Lung (tissue), 12 donors: ENCODE measurements around the gene RALGDS. TPM values are rescaled to one million over a fixed set of nuclear protein-coding genes. Genes with fewer than 3 reads are reported as not detected.

Source experiments
- ATAC-seq: fragments of 200-7000 bp; cut with Tn5 transposase; one replicate; pipeline ENCODE4 v1.9.1; 2020; ENCODE audit warnings: moderate number of reproducible peaks; ENCODE audit not compliant: insufficient read depth, low FRiP score
- DNase-seq, 3 donors: peaks; one replicate each; pipeline ENCODE4 v3.0.0-alpha.2; 2013 to 2017
- H3K27ac ChIP-seq, 2 donors: one replicate each; pipeline ENCODE4 v1.5.1; 2013; ENCODE audit warnings: mild to moderate bottlenecking in 2 of 2, moderate library complexity in 2 of 2, control low read depth in 1 of 2, inconsistent platforms in 1 of 2, low read depth in 1 of 2, low read length in 1 of 2
- H3K27me3 ChIP-seq, 3 donors: one replicate each; pipeline ENCODE4 v1.5.1; 2013; ENCODE audit warnings: low read length in 2 of 3; ENCODE audit not compliant: control insufficient read depth in 3 of 3, insufficient read depth in 3 of 3
- H3K36me3 ChIP-seq, 4 donors: one replicate each; pipeline ENCODE4 v1.5.1; 2013; ENCODE audit warnings: low read length in 4 of 4, mild to moderate bottlenecking in 1 of 4, moderate library complexity in 1 of 4; ENCODE audit not compliant: control insufficient read depth in 4 of 4, insufficient read depth in 4 of 4
- H3K4me1 ChIP-seq, 5 donors: one replicate each; pipeline ENCODE4 v1.5.1; 2013; ENCODE audit warnings: low read length in 5 of 5, mild to moderate bottlenecking in 2 of 5, moderate library complexity in 1 of 5; ENCODE audit not compliant: control insufficient read depth in 5 of 5, insufficient read depth in 5 of 5
- H3K4me3 ChIP-seq: one replicate; pipeline ENCODE4 v1.5.1; 2013; ENCODE audit warnings: mild to moderate bottlenecking, control low read depth, moderate library complexity
- H3K9ac ChIP-seq, 2 donors: one replicate each; pipeline ENCODE4 v1.5.1; 2013; ENCODE audit warnings: low read length in 2 of 2, control low read depth in 1 of 2; ENCODE audit not compliant: insufficient read depth in 1 of 2
- H3K9me3 ChIP-seq, 4 donors: one replicate each; pipeline ENCODE4 v1.5.1; 2013; ENCODE audit warnings: low read length in 3 of 4, mild to moderate bottlenecking in 1 of 4, moderate library complexity in 1 of 4; ENCODE audit not compliant: control insufficient read depth in 4 of 4, insufficient read depth in 3 of 4
- WGBS, 2 donors: extraction: QIAGEN DNeasy Blood & Tissue Kit; methylation state at CpG; one replicate each; pipeline ENCODE4 v1.1.7; 2013; 5-methylcytosine and 5-hydroxymethylcytosine counted together
- polyA plus RNA-seq, 2 donors: library from polyadenylated mRNA; stranded (reverse); fragments of 200-250 nt; gene quantifications; one replicate each; pipeline ENCODE4 v1.2.1, GENCODE V29; 2013
- total RNA-seq, 2 donors: library from RNA; depleted of rRNA in 1 of 2; stranded (reverse); fragments of >200 nt in 1 of 2; gene quantifications; one replicate each; pipeline ENCODE4 v1.2.1, GENCODE V29; 2014 to 2021
- TF ChIP-seq, protein P1 (sequence below): IDR thresholded peaks from 2 replicates; pipeline ENCODE4 v1.5.1; 2012; ENCODE audit warnings: mild to moderate bottlenecking; ENCODE audit errors: control extremely low read depth, extremely low read depth
- donor health status: control.
- donor health status: control.
- donor health status: Bipolar disorder and iron deficiency.
- donor health status: healthy.
- donor health status: DM: yes; HTN: yes; CAD: no.

Gene RALGDS
- total and polyA plus RNA-seq, 4 donors, result 49.5 to 145 (median 60.9) TPM

DNA sequence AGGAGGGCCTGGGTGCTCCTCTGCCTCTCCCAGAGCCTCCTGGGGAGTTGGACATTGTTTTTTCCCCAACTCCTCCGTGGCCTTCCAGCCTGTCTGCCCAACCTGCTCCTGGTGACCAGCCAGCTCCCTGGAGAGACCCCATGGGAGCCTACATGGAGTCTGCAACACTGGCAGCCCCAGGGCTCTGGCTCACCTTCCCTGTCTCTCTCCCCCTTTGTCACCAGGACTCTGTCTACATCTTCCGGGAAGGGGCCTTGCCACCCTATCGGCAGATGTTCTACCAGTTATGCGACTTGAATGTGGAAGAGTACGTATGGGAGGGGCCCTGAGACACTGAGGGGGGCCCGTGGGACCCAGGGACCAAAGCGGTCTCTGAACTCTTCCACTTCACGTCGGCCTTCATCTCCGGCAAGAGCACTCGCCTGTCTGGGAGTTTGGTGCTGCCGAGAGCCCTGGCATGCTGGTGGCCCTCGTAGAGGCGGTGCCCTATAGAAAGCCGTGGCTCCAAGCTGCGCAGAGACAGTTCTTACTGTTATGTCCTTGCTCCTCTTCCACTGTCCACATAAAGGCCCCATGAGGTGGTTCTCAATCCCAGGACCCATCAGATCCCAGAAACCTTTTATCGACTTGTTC is 65.1 kb downstream of the RALGDS start:
- H3K9me3 ChIP-seq, result no peaks in the 10 kb centered on the region
- ATAC-seq (no peak), DNase-seq (no peak)
- no peaks in the 10 kb centered on the region for H3K27me3 ChIP-seq
- 96% methylated on average over 17 of the region's 17 CpGs for WGBS, 2 donors
- H3K4me3 ChIP-seq, result no peak overlapping the region
- peaks cover 6 to 67% (median 26%) of the 10 kb centered on the region in 4 donors for H3K36me3 ChIP-seq
- H3K27ac ChIP-seq, result no peak overlapping the region
- TF ChIP-seq, protein P1, sequence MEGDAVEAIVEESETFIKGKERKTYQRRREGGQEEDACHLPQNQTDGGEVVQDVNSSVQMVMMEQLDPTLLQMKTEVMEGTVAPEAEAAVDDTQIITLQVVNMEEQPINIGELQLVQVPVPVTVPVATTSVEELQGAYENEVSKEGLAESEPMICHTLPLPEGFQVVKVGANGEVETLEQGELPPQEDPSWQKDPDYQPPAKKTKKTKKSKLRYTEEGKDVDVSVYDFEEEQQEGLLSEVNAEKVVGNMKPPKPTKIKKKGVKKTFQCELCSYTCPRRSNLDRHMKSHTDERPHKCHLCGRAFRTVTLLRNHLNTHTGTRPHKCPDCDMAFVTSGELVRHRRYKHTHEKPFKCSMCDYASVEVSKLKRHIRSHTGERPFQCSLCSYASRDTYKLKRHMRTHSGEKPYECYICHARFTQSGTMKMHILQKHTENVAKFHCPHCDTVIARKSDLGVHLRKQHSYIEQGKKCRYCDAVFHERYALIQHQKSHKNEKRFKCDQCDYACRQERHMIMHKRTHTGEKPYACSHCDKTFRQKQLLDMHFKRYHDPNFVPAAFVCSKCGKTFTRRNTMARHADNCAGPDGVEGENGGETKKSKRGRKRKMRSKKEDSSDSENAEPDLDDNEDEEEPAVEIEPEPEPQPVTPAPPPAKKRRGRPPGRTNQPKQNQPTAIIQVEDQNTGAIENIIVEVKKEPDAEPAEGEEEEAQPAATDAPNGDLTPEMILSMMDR, result no peak
- H3K9ac ChIP-seq, result no peak overlapping the region
- H3K4me1 ChIP-seq, result peaks cover 0 to 5% (median 0%) of the 10 kb centered on the region in 5 donors

DNA sequence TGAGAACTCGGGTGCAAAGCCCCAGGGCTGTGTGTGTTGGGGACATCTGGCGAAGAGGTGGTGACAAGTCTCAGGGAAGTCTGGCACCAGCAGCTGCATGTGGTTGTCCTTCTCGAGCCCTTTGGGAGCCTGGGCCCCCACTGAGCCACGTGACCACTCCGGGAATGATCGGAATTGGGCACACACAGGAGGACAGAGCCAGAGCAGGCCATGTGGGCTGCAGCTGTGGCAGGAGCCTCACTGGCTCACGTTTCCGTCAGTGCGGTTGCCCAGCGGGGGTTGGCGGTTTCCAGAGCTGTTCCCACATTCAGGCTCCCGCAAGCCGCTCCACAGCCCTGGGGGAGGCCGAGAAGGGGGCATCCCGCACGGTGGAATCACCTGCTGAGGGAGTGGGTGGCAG is 66.1 kb downstream of the RALGDS start:
- Histone ChIP-seq H3K4me3 (no peak overlapping the region), H3K9ac (no peak overlapping the region), H3K4me1 (peaks cover 0 to 5% (median 0%) of the 10 kb centered on the region in 5 donors), H3K36me3 (peaks cover 6 to 75% (median 27%) of the 10 kb centered on the region in 4 donors), H3K27me3 (no peaks in the 10 kb centered on the region), H3K27ac (peak overlapping the region in 1 of 2 donors; percentile 56), H3K9me3 (no peaks in the 10 kb centered on the region)
- 88 to 93% methylated on average over 16 of the region's 16 CpGs for WGBS, 2 donors
- ATAC-seq (no peak), DNase-seq (no peak)
- TF ChIP-seq, protein P1, result no peak

DNA sequence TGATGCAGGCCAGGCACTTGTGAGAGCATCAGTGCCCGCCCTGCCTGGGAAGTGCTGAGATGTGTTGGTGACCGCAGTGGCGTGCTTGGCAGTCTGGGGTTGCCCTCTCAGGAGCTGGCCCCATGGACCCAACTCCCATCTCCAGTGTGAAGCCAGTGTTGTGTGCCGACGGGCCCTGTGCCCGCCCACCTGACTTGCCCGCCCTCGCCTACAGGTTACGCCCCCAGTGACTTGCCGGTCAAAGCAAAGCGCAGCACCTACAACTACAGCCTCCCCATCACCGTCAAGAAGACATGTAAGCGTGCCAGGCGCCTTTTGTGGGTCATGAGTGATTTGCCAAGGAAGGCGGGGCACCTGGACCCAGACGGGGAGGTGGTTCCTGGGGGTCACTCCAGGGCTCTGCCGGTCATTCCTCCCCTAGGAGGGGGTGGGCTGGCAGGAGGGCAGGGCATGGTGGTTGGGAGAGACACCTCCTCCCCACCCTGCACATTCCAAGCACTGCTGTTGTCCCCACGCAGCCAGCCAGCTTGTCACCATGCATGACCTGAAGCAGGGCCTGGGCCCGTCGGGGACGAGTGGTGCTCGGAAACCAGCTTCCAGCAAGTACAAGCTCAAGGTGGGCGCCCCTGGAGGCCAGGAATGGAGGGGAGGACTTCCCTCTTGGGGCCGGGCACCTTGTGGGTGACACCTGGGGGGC is 66.7 kb downstream of the RALGDS start:
- Histone ChIP-seq H3K4me1 (peaks cover 0 to under 1% (median 0%) of the 10 kb centered on the region in 5 donors), H3K9me3 (no peaks in the 10 kb centered on the region), H3K27me3 (no peaks in the 10 kb centered on the region), H3K27ac (peak overlapping the region in 1 of 2 donors; percentile 56), H3K4me3 (no peak overlapping the region), H3K36me3 (peaks cover 6 to 78% (median 30%) of the 10 kb centered on the region in 4 donors), H3K9ac (no peak overlapping the region)
- no peak for ATAC-seq
- WGBS, 2 donors, result 92 to 94% methylated on average over 24 of the region's 24 CpGs
- no peak for DNase-seq
- TF ChIP-seq, protein P1, result no peak
